Hepatic stellate cell (primary cell): ENCODE measurements around the gene LINGO1.

Experiments
- DNase-seq: peaks from one replicate; pipeline ENCODE4 v3.0.0; 2011; ENCODE audit warnings: low spot score

Gene LINGO1, protein sequence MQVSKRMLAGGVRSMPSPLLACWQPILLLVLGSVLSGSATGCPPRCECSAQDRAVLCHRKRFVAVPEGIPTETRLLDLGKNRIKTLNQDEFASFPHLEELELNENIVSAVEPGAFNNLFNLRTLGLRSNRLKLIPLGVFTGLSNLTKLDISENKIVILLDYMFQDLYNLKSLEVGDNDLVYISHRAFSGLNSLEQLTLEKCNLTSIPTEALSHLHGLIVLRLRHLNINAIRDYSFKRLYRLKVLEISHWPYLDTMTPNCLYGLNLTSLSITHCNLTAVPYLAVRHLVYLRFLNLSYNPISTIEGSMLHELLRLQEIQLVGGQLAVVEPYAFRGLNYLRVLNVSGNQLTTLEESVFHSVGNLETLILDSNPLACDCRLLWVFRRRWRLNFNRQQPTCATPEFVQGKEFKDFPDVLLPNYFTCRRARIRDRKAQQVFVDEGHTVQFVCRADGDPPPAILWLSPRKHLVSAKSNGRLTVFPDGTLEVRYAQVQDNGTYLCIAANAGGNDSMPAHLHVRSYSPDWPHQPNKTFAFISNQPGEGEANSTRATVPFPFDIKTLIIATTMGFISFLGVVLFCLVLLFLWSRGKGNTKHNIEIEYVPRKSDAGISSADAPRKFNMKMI

DNA sequence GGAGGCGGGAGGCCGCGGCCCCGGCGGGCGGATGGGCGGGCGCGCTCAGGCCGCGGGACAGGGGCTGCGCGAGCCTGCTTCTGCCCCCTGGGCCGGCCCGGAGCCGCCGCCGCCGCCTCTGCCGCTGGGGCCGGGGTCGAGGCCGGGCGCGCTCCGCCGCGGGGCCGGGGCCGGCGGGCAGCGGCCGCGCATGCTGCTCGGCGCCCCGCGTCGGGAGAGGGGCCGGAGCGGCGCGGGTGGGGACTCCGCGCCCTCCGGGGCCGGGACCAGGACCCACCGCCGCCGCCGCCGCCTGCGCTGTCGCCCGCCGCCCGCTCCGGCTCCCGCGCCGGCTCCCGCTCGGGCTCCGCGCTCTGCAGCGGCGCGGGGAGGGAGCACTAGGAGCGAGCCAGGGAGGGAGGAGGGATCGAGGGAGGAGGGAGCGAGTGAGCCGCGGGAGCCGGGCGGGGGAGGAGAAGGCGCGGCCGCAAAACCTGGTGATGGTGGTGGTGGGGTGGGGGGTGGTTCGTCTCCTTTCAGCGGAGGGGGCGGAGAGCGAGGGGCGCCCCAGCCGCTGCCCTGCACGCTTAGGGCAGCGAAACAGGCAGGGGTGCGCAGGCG lies at the start of gene LINGO1:
TSS of gene LINGO1 (minus strand) at position 379 of the 600 bp plus-strand sequence. CDS start 597 bp downstream, outside the sequence.
- DNase-seq, result no peak

DNA sequence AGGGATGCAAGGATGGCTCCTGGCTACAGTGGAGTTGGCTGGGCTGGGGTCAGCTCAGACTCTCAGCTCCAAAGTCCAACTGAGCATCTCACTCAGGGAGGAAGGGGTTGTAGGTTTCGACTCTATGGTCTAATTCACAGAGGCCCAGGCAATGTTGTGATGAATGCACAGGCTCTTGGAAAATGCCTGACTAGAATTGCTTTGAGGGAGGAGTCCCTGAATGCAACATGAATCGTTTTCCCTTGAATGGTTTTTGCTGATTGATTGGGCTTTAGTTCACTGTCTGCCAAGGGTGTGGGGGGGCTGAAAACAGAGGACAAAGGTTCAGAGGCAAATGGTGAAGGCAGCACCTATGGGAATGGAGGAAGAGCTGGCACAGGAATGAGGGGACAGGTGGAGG lies 48.6 kb upstream of the LINGO1 start:
- DNase-seq, result no peak

DNA sequence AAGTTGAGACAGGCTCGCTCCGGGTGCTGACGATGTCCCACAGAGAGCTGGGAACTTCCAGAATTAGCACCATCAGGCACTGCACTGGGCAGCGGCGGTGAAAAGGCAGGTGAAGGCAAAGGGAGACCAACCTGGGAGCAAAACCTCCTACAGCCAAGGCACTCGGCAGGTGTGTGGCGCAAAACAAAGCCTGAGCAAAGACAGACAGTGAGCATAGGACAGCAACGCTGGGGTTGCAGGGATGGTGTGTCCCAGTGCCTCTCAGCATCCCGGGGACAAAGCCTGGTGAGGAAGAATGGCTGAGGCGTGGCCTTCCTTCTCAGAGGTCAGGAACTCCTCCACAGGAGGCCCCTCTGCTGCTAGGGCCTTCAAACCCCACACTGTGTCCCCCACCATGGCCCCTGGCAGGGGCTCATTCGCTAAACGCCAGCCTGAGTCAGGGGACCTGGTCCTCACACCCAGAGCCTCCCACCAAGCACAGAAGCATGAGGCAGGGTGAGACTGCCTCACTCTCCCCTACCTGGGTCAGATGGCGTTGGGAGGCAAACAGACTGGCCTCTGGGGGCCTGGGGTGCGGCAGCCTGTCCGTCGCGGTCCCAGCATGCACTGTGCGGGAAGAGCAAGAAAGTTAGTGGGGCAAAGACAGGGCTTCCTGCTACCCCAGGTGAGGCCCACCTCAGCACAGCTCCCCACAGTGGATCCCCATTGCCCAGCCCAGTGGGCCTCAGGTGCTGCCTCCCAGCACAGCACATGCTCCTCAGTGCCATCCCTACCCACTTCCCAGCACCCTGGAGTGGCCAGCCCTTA lies 44.1 kb upstream of the LINGO1 start:
- DNase-seq, result no peak

DNA sequence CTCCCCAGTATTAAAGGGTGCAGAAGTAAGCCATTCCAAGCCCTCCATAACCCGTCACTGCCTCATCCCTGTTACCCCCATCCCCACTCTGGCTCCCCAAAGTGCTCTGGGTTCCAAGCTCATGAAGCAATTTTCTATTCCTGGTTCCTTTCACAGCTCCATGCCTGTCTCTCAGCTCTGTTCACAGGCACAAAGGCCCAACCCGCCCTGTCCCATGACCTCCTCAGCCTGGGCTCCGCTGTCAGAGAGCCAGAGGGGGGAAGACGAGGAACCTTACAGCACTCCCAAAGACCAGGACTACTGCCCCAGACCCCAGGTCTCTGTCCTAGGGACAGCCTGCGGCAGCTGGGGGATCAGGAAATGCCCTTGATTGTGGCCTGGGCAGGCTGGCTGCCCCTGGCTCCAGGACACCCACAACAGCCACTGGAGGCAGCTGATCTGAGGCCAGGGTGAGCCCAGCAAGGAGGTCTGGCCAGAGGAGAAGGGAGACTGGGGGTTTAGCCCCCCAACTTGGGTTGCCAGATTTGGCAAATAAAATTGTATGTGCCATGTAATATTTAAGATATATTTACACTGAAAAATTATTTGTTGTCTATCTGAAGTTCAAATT lies 43.2 kb upstream of the LINGO1 start:
- DNase-seq, result no peak

DNA sequence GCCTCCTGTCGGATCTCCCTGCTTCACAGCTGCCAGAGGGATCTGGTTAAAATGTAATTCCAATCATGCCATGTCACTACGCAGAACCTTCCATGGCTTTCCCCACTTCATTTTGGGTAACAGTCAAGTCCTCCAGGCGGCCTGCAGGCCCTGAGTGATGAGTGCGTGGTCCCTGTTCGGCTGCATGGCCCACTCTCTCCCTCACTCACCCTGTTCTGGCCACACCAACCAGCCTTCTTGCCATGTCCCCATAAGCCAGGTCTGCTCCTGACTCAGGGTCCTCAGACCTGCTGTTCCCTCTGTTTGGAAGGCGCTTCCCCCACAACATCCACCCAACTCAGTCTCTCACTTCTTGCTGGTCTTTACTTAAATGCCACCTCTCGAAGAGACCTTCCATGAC lies 41.6 kb upstream of the LINGO1 start:
- no peak for DNase-seq

DNA sequence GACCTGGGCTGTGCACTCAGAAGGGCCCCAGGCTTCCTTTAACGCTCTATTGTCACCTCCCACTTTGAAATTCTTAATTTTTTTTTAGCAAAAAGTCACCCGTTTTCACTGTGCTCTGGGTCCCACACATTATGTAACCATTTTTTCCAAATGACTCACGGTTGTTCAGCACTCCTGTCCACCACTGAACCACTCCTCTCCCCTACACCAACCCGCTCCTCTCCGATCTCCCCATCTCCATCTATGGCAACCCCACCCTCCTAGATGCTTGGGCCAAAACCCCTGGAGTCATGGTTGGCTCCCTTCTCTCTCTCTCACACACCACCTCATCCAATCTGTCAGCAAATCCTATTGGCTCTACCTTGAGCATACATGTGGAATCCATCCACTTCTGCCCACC lies 41.2 kb upstream of the LINGO1 start:
- no peak for DNase-seq

DNA sequence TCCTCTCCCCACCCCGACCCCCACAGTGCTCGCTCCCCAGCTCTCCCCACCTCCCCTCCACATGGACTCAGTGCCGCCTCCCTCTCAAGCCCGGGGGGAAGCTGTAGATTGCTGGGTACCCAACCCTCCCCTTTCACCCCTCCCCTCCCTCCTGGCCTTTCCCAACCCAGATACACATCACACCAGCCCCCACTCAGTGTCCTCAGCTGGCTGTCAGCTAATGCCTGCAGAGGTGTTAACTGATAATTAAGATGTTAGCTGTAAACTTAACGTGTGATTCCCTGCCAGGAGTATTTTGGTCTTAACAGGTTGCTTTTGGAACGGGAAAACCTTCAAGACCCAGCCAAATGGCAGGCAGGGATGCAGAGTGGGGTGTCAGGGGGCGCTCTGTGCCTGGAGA lies 39.4 kb upstream of the LINGO1 start:
- DNase-seq, result no peak

DNA sequence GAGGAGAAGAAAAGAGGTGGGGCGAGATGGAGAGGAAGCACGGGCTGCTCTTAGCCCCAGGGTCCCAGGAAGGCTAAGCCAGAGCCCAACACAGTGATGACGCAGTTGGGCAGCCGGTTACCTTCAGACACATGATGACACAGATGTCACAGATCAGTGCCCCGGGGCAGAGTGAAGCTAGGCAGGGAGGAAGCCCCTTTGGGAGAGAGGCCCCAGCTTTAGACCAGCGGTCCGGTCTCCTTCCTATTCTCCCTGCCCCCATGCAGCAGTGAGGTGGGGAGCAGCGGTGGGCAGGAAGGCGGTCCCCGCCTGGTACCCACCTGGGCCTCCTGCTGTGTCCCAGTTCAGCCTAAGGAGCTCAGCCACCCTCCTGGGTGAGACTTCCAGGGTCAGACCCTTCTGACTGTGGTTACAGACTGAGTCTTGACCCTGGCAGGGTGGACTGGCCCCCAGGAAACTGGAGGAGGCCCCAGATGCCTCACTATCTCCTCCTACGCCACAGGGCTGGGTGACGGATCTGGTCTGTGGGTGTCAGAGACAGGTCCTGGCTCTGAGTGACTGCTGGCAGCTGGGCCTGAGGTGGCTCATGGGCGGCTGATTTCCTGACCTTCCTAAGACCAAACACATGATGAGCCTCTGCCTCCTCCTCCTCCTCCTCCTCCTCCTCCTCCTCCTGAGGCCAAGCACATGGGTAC lies 38.8 kb upstream of the LINGO1 start:
- DNase-seq, result no peak

DNA sequence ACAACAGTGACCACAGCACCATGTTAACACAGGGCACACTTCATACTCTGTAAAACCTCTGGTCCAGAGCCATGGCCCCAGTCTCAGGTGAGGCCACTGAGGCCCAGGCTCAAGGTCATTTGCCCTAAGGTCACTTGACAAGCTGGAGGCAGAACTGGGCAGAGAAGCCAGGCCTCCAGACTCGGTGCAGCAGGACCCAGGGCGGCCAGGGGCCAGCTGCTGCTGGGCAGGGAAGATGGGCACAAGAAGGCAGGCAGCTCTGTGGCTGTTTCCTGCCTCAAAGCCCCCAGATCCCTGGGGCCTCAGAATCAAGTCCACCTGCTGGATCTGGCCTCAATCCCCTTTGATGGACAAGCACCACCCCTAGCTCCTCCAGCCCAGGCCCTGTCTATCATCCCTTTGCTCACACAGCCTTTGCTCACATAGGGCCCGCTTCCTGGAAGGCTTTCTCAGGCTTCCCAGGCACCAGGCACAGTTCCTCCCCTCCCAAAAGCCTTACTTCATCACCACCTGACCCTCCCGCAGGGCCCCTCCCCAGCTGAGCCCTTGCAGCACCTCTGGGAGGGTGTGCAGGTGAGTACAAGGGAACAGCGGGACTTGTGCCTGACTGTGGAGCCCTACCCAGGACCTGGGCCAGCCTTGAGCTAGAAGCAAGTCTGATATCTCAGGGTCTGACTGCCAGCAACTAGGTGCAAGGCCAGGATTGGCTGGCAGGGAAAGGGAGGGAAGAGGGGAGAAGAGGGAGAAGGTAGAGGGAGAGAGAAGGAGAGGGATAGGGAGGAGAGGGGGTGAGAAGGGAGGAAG lies 38.0 kb upstream of the LINGO1 start:
- no peak for DNase-seq

DNA sequence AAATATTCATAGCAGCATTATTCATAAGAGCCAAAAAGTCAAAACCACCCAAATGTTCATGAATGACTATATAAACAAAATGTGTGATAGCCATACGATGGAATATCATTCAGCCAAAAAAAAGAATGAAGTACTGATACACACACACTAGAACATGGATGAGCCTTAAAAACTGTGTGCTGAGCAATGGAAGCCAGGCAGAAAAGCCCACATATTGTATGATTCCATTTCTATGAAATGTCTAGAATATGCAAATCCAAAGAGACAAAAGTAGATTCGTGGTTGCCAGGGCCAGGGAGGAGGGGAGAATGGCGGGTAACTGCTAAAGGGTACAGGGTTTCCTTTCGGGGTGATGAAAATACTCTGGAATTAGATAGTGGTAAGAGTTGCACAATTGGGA lies 37.2 kb upstream of the LINGO1 start:
- DNase-seq, result no peak

DNA sequence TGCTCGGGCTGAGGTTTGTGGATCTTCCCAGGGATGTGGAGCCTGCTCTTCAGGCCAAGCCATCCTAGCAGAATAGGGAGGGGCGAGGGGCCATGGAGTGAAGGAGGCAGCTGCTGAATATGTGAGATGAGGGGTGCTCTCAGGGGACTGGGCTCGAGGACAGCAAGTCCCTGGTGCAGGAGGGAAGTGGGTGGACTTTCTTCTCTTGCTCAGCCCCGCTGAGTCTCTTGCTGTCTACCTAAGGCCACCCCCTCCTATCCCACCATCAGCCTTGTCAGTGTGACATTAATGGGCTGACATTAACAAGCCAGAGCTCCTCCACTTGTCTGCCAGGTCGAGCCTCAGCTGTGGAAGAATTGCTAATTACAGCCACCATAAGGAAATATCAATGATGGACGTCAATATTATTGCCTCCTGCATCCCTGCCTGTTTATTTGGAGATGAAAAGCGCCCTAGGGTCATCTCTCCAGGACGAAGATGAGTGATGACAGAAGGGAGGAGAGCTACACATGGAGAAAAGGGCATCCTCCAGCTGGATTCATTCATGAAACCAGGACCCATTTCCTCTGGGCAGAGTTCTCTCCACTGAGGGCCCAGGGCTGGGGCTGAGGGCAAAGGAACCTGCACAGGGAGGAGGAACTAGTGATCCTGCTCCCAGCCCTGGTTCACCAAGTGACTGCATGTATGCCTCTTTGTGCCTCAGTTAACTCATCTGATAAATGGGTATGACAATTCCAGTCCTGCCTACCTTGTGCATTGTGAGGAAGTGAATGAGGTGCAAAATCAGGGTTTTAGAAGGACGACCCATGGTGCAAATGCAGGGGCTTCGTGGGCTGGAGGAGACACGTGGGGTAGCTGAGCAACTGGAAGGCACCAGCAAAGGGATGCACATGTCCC lies 34.9 kb upstream of the LINGO1 start:
- DNase-seq, result no peak

DNA sequence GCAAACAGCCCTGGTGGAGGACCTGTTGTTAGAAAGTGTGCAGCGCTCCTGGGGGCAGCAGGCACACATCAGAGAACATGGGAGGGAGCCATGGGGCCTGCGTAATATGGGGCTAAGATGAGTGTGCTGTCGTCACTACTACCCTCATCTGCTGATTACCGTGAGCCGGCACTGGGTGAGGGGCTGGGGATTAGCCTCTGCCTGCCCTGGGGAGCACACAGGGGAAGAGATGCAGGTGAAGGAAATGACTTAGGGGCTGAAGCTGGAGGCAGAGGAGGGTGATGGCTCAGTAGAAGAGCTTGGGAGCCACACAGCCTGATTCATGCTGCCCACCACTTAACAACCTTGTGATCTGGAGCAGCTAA lies 33.6 kb upstream of the LINGO1 start:
- DNase-seq, result no peak

DNA sequence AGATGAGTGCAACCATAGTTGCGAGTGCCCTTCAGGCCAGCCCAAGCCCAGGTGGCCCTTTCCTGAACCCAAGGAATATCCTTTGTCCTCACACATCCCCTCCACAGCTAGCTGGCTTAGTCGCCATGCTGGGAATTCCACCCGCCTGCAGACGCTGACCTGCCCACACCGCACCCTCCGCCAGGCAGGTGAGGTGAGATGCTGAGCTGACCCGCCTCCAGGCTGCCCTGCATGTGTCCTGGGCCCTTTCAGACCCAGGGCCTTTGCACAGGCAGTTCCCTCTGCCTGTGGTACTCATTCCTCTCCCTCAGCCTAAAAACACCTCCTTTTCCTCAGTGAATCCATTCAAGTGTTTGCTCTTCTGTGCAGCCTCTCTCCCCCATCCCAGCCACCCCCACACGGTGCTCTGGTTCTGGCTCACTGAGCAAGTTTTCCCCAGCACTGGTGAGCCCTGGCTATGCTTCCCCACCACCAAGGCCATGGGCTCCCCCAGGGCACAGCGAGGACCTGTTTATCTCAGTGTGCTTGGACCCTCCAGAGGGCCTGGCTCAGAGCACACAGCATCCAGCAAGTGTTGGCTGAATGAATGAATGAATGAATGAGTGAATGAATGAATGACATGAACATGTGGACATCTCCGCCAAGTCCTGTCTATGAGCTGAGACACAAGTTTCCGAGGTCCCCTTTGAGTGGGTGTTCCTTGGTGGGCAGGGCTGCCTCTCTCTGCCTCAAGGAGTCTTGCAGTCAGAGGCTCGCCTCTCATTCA lies 33.0 kb upstream of the LINGO1 start:
- DNase-seq, result no peak

DNA sequence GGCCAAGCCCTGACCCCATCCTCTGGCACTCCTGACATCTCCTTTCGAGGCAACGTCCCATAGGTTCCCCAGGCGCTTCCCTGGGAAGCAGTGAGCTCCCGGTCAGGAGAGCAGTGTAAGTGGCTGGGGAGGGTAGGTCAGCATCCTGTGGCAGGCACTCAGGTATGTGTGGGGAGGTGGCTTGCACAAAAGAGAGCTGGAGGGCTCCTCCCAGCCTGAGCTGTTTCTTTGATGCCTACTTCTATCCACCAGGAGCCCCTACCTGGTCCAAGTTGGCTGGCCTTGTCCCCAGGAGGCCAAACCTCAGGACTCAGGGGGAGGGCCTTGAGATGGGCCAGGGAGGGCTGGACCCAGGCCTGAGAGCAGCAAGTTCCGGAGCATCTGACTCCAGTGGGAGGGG lies 31.7 kb upstream of the LINGO1 start:
- no peak for DNase-seq

DNA sequence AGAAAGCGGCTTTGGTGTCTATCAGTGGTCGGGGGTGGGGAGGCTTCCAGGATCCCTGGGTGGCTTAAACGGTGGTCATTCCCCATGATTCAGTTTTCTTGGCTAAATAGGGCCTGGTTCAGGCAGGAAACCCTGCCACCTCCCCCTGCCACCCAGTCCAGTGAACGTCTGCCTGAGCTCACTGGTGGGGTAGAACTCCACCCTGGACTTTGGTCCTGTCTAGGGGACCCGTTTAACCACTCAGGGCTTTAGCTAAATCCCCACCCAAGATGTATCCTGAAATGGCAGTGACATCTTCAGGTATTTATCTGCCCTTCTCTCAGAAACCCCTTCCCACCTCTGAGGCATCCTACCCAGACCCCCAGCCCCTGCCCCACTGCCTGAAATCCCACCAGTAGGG lies 30.5 kb upstream of the LINGO1 start:
- no peak for DNase-seq

DNA sequence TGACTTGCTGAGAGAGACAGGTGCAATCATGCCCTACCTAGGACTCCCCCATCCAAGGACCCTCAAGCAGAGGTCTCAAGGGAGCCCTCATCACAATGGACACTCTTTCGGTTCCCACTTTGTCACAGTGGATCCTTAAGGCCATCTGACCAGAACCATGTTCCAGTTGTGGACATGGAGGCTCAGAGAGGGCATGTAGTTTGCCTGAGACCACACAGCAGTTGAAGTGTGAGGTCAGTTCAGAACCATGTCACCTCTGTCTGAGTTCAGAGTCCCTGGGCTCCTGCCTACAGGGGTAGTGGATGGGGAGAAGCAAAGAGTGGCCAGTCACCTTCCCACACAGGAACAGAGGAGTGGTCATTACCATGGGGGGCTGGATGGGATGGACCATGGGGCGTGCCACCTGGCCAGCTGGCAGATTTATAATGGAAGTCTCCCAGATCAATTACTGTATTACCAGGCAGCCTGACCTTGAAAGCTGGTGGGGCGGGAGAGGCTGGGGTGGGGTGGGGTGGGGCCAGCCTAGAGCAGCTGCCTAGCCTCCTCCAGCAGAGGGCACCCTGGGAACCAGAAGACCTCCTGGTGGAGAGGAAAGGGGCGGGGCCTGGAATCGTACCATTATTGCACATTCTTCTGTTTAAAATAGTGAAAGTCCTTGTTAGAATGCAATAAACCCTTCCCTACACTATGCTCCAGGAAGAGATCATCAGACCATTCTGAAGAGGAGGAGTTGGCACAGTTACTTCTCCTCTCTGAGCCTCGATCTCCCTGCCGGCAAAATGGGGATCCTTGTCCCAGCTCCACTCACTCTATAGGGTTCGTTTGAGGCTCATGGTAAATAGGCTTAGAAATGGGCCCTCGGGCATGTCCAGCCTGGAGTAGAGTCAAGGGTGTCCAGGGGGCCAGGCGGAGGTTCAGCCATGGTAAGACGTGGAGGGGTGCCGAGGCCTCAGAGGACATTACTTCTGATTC lies 26.9 kb upstream of the LINGO1 start:
- DNase-seq, result peak; percentile 81

DNA sequence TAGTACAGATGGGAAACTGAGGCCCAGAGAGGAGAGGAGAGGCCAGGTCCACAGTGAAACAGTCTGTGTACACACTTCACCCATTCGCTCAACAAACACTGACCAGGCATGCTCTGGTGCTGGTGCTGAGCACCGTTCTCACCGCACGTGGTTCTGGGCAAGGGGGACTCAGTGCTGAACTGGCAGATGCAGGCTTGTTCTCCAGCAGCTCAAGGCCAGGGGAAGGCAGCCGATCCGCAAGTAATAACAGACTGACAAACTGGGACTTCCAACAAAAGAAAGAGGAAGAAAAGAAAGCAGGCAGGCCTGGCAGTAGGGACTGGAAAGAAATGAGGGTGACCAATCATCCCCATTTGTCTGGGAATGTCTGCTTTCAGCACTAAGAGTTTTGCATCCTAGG lies 25.6 kb upstream of the LINGO1 start:
- no peak for DNase-seq
